ENCODE data around the gene VWA3B. TPM values are rescaled to one million over a fixed set of nuclear protein-coding genes. Genes with fewer than 3 reads are reported as not detected.
A peak's percentile ranks its signal among the peaks of the same experiment; 100 is the strongest.
"Not testable (repeated sequence)": the region's sequence is repeated elsewhere in the genome, so short reads cannot be mapped to it uniquely, and the experiment has no call there.

VWA3B gene
- polyA plus RNA-seq, 1 donor (not counting 4 experiments of a cell fraction or from before 2014, with no cell fraction given), result not detected

DNA sequence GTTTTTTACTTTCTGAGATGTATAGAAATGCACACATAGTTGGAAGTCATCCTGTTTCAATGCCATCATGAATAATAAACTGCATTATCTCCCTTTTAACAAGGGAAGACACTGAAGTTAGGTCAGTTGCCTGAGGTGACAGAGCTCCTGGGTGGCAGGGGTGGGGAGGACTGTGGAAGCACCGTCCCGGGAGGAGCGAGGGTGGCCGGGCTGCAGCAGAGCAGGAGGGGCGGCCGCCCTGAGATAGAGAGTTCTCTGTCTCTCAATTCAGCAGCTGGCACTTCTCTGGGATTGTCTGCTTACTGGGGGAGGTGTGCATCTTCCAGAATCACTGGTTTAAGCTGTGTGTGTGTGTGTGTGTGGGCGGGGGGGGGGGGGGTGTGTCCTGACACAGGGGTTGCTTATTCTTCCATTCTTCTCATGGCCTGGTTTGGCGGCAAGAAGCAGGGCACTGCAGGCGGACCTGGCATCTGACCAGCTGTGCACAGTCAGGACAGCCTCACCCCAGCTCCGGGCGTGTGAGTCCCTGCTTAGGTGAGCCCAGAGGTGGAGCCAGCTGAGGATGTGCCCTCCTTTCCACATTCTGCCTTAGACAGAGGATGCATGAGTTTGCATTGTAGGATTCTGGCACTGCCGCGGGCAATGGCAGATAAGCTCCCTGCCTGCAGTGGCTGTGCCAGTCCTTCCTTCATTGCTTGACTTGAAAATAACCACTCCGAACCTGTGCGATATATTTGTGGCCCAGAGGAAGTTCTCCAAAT is 40.4 kb downstream of the VWA3B start:
- TF ChIP-seq CTCF (optimal IDR thresholded peaks at IDR 0.05 in 1 of 3, IDR thresholded peaks at IDR 0.05 in 1 of 3, conservative IDR thresholded peaks at IDR 0.05 in 1 of 3; ENCODE audit: extremely low read depth in 1 of 3, insufficient read depth in 2 of 3, low read length in 3 of 3) (no peak), EZH2 (IDR thresholded peaks at IDR 0.05; ENCODE audit: low read length) (no peak)
- no peaks in the 10 kb centered on the region for H3K9me1 ChIP-seq (ENCODE audit: control insufficient read depth, extremely low read depth, insufficient read depth, low read length)
- no peaks in the 10 kb centered on the region for H4K20me1 ChIP-seq (ENCODE audit: control insufficient read depth, extremely low read depth, insufficient read depth, low read length)
- H3K36me3 ChIP-seq (ENCODE audit: control insufficient read depth in 2 of 2, extremely low read depth in 1 of 2, insufficient read depth in 2 of 2, low read length in 2 of 2), result no peaks in the 10 kb centered on the region
- peak; percentile 61 for DNase-seq (ENCODE audit: low read depth, low spot score)
- no peaks in the 10 kb centered on the region for H3K27me3 ChIP-seq (ENCODE audit: control insufficient read depth, extremely low read depth, insufficient read depth, low read length)
- H3K79me2 ChIP-seq (ENCODE audit: control insufficient read depth, insufficient read depth, low read length), result no peaks in the 10 kb centered on the region
- H3K9me3 ChIP-seq (ENCODE audit: control insufficient read depth, low read depth, low read length), result no peaks in the 10 kb centered on the region
- dilution Hi-C loops (cut with MboI; ENCODE audit: extremely low pct_ligation_motif_present, low sequenced_read_pairs), result no loop called here
- peaks cover 13% of the 10 kb centered on the region for H3K4me1 ChIP-seq (ENCODE audit: control insufficient read depth, extremely low read depth, insufficient read depth, low read length)
- H3K4me3 ChIP-seq (ENCODE audit: control insufficient read depth in 2 of 3, extremely low read depth in 1 of 3, insufficient read depth in 2 of 3, low read depth in 1 of 3, low read length in 3 of 3), result peak overlapping the region in 1 of 3 experiments; percentile 16
- peak overlapping the region; percentile 73 for H3K4me2 ChIP-seq (ENCODE audit: control insufficient read depth, extremely low read depth, insufficient read depth, low read depth, low read length)
- no peak overlapping the region for H3K9ac ChIP-seq (ENCODE audit: control insufficient read depth, extremely low read depth, insufficient read depth, low read length)
- H2AFZ ChIP-seq (ENCODE audit: control insufficient read depth, low read length), result peak overlapping the region; percentile 76
- peak; percentile 93 for FAIRE-seq
- no peak overlapping the region for H3K27ac ChIP-seq (ENCODE audit: control insufficient read depth, insufficient read depth, low read length)

DNA sequence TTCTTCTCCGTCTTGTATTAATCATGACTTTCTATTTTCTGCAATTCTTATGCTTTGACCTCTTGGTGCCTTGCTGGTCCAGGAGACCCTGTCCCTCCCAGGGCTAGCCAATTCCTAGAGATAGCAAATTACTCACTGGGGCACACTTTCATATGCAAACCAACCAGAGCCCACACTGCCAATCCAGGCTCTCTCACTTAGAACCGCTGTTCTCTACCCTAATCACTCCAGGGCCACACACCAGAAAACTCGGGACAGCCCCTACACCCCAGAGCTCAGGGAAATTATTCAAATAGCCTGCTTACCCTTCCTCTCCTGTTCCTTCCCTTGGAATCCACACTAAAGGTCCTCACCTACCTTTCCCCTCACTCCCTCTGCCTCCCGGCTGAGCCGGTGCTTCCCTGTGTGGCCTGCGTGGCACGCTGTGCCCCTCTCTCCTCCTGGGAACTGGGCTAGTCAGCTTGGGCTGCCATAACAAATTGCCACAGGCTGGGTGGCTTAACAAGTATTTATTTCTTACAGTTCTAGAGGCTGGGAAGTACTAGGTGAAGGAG is 41.7 kb downstream of the VWA3B start:
- H3K36me3 ChIP-seq (ENCODE audit: control insufficient read depth in 2 of 2, extremely low read depth in 1 of 2, insufficient read depth in 2 of 2, low read length in 2 of 2), result no peaks in the 10 kb centered on the region
- FAIRE-seq, result no peak

DNA sequence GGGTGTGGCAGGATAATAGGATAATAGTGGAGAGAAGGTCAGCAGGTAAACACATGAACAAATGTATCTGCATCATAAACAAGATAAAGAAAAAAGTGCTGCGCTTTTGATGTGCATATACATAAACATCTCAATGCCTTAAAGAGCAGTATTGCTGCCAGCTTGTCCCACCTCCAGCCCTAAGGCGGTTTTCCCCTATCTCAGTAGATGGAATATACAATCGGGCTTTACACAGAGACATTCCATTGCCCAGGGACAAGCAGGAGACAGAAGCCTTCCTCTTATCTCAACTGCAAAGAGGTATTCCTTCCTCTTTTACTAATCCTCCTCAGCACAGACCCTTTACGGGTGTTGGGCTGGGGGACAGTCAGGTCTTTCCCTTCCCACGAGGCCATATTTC is 43.1 kb downstream of the VWA3B start:
- H2AFZ ChIP-seq (ENCODE audit: control insufficient read depth, low read length); DNase-seq (ENCODE audit: low read depth, low spot score); H3K27me3 ChIP-seq (ENCODE audit: control insufficient read depth, extremely low read depth, insufficient read depth, low read length); H3K9ac ChIP-seq (ENCODE audit: control insufficient read depth, extremely low read depth, insufficient read depth, low read length); H3K4me2 ChIP-seq (ENCODE audit: control insufficient read depth, extremely low read depth, insufficient read depth, low read depth, low read length); dilution Hi-C loops (cut with MboI; ENCODE audit: extremely low pct_ligation_motif_present, low sequenced_read_pairs); H3K4me3 ChIP-seq (ENCODE audit: control insufficient read depth in 2 of 3, extremely low read depth in 1 of 3, insufficient read depth in 2 of 3, low read depth in 1 of 3, low read length in 3 of 3); H3K27ac ChIP-seq (ENCODE audit: control insufficient read depth, insufficient read depth, low read length); H3K36me3 ChIP-seq (ENCODE audit: control insufficient read depth in 2 of 2, extremely low read depth in 1 of 2, insufficient read depth in 2 of 2, low read length in 2 of 2); FAIRE-seq; H3K9me3 ChIP-seq (ENCODE audit: control insufficient read depth, low read depth, low read length); H4K20me1 ChIP-seq (ENCODE audit: control insufficient read depth, extremely low read depth, insufficient read depth, low read length); H3K79me2 ChIP-seq (ENCODE audit: control insufficient read depth, insufficient read depth, low read length); H3K9me1 ChIP-seq (ENCODE audit: control insufficient read depth, extremely low read depth, insufficient read depth, low read length): not testable (repeated sequence)
- H3K4me1 ChIP-seq (ENCODE audit: control insufficient read depth, extremely low read depth, insufficient read depth, low read length), result peaks cover 13% of the 10 kb centered on the region

More for the DNA sequence above, 41.7 kb downstream of the VWA3B start:
- no peaks in the 10 kb centered on the region for H4K20me1 ChIP-seq (ENCODE audit: control insufficient read depth, extremely low read depth, insufficient read depth, low read length)
- no peaks in the 10 kb centered on the region for H3K79me2 ChIP-seq (ENCODE audit: control insufficient read depth, insufficient read depth, low read length)
- H3K9me3 ChIP-seq (ENCODE audit: control insufficient read depth, low read depth, low read length), result no peaks in the 10 kb centered on the region
- no peak overlapping the region for H3K9ac ChIP-seq (ENCODE audit: control insufficient read depth, extremely low read depth, insufficient read depth, low read length)
- peaks cover 13% of the 10 kb centered on the region for H3K4me1 ChIP-seq (ENCODE audit: control insufficient read depth, extremely low read depth, insufficient read depth, low read length)
- no peaks in the 10 kb centered on the region for H3K9me1 ChIP-seq (ENCODE audit: control insufficient read depth, extremely low read depth, insufficient read depth, low read length)
- dilution Hi-C loops (cut with MboI; ENCODE audit: extremely low pct_ligation_motif_present, low sequenced_read_pairs), result no loop called here
- H3K27me3 ChIP-seq (ENCODE audit: control insufficient read depth, extremely low read depth, insufficient read depth, low read length), result no peaks in the 10 kb centered on the region
- H3K4me2 ChIP-seq (ENCODE audit: control insufficient read depth, extremely low read depth, insufficient read depth, low read depth, low read length), result no peak overlapping the region
- H3K4me3 ChIP-seq (ENCODE audit: control insufficient read depth in 2 of 3, extremely low read depth in 1 of 3, insufficient read depth in 2 of 3, low read depth in 1 of 3, low read length in 3 of 3), result no peak overlapping the region
- no peak for DNase-seq (ENCODE audit: low read depth, low spot score)
- no peak overlapping the region for H2AFZ ChIP-seq (ENCODE audit: control insufficient read depth, low read length)
- H3K27ac ChIP-seq (ENCODE audit: control insufficient read depth, insufficient read depth, low read length), result no peak overlapping the region
- TF ChIP-seq EZH2 (IDR thresholded peaks at IDR 0.05; ENCODE audit: low read length) (no peak), CTCF (optimal IDR thresholded peaks at IDR 0.05 in 1 of 3, IDR thresholded peaks at IDR 0.05 in 1 of 3, conservative IDR thresholded peaks at IDR 0.05 in 1 of 3; ENCODE audit: extremely low read depth in 1 of 3, insufficient read depth in 2 of 3, low read length in 3 of 3) (no peak)

Data from keratinocyte (primary cell).